GM12874 (cell line): ENCODE results near the gene CHRDL2.

Experiments
- CTCF ChIP-seq: IDR thresholded peaks from 2 replicates; pipeline ENCODE4 v1.5.1; 2011; ENCODE audit warnings: low read depth, mild to moderate bottlenecking, control low read depth, low read length, moderate library complexity; ENCODE audit not compliant: insufficient read depth

CHRDL2 gene, protein sequence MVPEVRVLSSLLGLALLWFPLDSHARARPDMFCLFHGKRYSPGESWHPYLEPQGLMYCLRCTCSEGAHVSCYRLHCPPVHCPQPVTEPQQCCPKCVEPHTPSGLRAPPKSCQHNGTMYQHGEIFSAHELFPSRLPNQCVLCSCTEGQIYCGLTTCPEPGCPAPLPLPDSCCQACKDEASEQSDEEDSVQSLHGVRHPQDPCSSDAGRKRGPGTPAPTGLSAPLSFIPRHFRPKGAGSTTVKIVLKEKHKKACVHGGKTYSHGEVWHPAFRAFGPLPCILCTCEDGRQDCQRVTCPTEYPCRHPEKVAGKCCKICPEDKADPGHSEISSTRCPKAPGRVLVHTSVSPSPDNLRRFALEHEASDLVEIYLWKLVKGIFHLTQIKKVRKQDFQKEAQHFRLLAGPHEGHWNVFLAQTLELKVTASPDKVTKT

GRCh38 chr11:74731301-74732094, at the start of gene CHRDL2:
Gene CHRDL2, minus strand, starts transcription at chr11:74731426. Its CDS starts 538 bp downstream, at chr11:74730888.
- no peak for TF ChIP-seq CTCF

GRCh38 chr11:74780248-74781005, 49.2 kb upstream of the CHRDL2 start:
- TF ChIP-seq CTCF = no peak

- TF ChIP-seq CTCF = no peak
Measured at GRCh38 chr11:74778581-74778980, 47.4 kb upstream of the CHRDL2 start.

GRCh38 chr11:74777877-74778276, 46.7 kb upstream of the CHRDL2 start:
- TF ChIP-seq CTCF = no peak

DNA sequence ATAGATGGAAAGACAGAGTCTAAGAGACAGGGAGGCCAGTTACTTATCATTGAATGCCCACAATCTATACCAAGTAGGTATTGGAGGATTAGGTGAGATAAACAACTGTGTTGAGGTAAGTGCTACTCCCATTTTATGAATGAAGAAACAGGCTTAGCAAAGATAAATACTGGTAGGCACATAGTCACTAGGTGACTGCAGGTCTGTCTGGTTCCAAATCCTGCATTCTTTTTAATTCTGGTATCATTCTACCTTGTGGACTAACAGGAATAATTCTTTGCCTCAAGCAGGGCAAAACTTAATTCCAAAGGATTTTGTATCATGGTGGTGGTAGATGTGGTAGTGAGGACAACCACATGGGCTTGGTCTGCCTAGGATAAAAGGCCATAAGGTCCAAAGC, 45.8 kb upstream of the CHRDL2 start:
- no peak for TF ChIP-seq CTCF

DNA sequence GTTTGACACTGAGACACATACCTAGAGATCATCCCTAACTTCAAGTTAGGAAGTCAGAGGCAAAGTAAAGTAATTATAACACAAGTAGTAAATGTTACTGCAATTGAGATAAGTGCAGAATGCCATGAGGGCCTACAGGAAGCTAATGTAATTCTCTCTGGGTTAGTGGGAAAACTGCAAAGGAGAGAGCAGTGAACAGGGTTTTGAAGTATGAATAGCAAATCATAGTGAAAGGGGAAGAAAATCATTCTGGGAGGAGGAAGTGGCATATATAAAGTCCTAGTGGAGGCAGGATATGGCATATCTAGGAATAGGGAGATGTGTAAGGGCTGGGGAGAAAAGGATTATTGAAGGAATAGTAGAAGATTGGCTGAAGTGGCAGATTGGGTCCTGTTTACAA, 45.3 kb upstream of the CHRDL2 start:
- TF ChIP-seq CTCF = no peak

- no peak for TF ChIP-seq CTCF
Measured at GRCh38 chr11:74775762-74776161, 44.5 kb upstream of the CHRDL2 start.
